LNCAP (cell line): Measurements from ENCODE around the gene ADARB2.

Experiments used
- TF ChIP-seq, protein P1 (sequence below): fragments of 450-650 bp; IDR thresholded peaks from 2 replicates; pipeline ENCODE4 v1.5.1; 2017; ENCODE audit warnings: mild to moderate bottlenecking

The ADARB2 gene

GRCh38 chr10:1166101-1166827, 571.1 kb downstream of the ADARB2 start:
- TF ChIP-seq, protein P1, sequence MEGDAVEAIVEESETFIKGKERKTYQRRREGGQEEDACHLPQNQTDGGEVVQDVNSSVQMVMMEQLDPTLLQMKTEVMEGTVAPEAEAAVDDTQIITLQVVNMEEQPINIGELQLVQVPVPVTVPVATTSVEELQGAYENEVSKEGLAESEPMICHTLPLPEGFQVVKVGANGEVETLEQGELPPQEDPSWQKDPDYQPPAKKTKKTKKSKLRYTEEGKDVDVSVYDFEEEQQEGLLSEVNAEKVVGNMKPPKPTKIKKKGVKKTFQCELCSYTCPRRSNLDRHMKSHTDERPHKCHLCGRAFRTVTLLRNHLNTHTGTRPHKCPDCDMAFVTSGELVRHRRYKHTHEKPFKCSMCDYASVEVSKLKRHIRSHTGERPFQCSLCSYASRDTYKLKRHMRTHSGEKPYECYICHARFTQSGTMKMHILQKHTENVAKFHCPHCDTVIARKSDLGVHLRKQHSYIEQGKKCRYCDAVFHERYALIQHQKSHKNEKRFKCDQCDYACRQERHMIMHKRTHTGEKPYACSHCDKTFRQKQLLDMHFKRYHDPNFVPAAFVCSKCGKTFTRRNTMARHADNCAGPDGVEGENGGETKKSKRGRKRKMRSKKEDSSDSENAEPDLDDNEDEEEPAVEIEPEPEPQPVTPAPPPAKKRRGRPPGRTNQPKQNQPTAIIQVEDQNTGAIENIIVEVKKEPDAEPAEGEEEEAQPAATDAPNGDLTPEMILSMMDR, result no peak

DNA sequence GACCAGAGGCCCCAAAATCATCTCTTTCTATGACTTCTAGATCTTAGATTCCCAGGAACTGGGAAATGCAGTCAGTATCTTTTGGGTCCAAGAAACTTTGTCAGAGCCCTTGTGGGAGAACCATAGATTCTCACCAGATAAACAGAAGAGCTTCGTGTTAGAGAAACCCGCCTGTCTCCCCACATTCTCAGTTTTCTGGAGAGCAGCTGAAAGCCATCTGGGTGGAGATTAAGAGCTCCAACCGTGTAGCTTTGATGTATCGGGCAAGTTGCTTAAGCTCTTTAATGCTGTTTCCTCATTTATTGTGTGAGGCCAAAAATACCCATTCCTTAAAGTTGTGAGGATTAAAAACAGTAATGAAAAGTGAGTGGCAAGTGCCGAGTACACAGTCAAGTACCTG, 573.5 kb downstream of the ADARB2 start:
- TF ChIP-seq, protein P1, result no peak

GRCh38 chr10:1163204-1163660, 574.1 kb downstream of the ADARB2 start:
- TF ChIP-seq, protein P1, result no peak

DNA sequence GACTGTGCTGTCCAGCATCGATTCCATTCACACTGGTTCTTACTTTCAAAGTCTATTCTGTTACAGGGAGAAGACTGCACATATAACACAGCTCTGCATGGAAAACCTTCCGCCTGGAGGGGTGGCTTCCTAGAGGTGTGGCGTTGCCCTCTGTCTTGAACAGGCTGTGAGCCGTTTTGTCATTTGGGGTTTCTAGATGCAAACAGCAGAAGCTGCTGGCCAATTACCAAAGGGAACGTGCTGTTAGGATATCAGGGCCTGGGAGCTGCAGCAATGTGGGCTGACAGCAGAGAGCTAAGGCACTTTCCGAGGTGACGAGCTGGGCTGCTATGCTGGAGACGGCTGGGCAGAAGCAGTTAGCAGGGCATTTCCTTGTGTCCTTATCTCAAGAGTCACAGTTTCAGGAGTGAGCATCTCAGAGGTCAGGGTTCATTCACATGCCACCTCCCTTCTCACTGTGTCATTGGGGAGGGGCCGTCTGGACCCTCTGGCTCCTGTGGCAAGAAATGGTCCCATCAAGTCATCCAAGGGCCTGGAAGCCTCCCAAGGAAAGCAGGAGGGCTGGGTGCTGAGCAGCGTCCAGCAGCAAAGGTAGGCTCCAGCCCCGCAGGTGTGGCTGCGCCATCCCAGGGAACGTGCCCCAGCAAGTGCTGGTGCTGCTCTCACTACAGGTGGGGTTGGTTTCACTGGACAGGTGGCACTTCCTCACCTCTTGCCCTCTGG, 574.7 kb downstream of the ADARB2 start:
- TF ChIP-seq, protein P1, result no peak

DNA sequence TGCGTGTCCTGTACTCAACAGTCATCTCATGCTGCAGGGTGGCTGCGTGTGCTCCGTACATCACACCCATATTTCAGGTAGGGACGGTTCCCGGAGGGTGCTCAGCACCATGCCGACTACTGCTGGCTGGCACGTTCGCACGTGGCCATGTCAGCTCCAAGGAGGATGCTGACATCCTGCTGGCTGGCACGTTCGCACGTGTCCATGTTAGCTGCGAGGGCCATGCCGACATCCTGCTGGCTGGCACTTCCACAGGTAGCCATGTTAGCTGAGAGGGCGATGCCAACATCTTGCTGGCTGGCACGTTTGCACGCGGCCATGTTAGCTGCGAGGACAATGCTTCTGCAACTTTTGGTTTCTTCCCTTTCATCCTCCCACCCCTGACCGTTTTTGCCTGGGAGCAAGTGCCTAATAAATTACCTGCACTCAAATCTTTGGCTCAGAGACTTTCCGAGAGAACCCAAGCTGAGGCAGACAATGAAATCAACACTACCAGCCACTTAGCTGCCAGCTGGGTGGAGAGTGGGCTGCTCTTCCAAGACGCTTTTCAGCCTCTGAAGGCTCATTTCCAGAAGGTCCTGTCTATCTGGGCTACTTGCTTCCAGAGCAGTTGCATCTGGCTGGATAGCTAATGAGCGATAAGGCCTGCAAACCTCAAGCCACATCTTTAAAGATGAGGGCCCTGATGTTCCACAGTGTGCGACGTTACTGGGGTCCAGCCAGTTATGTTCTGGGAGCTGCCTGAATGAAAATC, 576.6 kb downstream of the ADARB2 start:
- TF ChIP-seq, protein P1, result no peak

DNA sequence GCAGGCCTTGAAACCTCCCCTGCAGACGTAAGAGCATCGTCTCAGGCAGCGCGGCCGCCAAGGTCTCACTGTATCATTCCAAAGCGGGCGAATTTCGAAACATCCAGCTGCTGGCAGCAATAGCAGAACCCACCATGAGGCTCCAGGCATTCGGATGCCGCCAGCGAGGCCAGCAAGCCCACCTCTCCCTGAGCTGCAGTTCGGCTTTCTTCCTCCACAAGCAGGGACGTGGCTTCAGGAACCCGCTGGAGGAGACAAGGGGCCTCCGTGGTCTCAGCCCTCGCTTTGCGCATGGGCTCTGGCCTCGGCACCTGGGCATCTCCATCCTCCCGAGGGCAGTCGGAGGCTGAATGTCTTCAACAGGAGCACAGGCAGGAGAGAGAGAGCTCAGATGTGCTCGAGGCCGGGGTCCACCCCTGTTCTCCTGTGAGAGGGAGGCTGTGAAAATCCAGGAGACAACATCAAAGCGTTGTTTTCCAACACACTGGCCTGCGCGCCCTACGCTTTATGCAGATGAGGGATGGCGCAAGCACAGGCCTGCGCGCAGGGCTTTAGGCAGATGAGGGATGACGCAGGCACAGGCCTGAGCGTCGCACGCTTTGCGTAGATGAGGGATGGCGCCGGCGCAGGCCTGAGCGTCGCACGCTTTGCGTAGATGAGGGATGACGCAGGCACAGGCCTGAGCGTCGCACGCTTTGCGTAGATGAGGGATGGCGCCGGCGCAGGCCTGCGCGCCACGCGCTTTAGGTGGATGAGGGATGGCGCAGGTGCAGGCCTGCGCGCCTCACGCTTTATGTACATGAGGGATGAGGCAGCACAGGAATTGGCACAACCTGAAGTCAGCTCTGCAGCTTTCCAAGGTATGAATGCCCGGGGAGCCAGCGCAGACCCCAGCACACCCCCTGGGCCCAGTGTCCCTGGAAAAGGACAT, 577.9 kb downstream of the ADARB2 start:
- TF ChIP-seq, protein P1, result no peak

GRCh38 chr10:1158066-1158465, 579.3 kb downstream of the ADARB2 start:
- TF ChIP-seq, protein P1, result no peak
